ENCODE results near the gene ABCB8. TPM values are rescaled to one million over a fixed set of nuclear protein-coding genes. Genes with fewer than 3 reads are reported as not detected.

Gene ABCB8
- total and polyA plus RNA-seq, 9 of the 15 experiments (the other 6 are each of a cell fraction or from before 2014, with no cell fraction given), result 7.6 to 106 (median 36.3) TPM

- TF ChIP-seq, protein P1, sequence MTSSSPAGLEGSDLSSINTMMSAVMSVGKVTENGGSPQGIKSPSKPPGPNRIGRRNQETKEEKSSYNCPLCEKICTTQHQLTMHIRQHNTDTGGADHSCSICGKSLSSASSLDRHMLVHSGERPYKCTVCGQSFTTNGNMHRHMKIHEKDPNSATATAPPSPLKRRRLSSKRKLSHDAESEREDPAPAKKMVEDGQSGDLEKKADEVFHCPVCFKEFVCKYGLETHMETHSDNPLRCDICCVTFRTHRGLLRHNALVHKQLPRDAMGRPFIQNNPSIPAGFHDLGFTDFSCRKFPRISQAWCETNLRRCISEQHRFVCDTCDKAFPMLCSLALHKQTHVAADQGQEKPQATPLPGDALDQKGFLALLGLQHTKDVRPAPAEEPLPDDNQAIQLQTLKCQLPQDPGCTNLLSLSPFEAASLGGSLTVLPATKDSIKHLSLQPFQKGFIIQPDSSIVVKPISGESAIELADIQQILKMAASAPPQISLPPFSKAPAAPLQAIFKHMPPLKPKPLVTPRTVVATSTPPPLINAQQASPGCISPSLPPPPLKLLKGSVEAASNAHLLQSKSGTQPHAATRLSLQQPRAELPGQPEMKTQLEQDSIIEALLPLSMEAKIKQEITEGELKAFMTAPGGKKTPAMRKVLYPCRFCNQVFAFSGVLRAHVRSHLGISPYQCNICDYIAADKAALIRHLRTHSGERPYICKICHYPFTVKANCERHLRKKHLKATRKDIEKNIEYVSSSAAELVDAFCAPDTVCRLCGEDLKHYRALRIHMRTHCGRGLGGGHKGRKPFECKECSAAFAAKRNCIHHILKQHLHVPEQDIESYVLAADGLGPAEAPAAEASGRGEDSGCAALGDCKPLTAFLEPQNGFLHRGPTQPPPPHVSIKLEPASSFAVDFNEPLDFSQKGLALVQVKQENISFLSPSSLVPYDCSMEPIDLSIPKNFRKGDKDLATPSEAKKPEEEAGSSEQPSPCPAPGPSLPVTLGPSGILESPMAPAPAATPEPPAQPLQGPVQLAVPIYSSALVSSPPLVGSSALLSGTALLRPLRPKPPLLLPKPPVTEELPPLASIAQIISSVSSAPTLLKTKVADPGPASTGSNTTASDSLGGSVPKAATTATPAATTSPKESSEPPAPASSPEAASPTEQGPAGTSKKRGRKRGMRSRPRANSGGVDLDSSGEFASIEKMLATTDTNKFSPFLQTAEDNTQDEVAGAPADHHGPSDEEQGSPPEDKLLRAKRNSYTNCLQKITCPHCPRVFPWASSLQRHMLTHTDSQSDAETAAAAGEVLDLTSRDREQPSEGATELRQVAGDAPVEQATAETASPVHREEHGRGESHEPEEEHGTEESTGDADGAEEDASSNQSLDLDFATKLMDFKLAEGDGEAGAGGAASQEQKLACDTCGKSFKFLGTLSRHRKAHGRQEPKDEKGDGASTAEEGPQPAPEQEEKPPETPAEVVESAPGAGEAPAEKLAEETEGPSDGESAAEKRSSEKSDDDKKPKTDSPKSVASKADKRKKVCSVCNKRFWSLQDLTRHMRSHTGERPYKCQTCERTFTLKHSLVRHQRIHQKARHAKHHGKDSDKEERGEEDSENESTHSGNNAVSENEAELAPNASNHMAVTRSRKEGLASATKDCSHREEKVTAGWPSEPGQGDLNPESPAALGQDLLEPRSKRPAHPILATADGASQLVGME (CRISPR knock-in tag; IDR thresholded peaks at IDR 0.05), result no peak
- TF ChIP-seq RERE (CRISPR knock-in tag; IDR thresholded peaks at IDR 0.05; ENCODE audit: borderline replicate concordance), result no peak
- TF ChIP-seq TAL1 (IDR thresholded peaks at IDR 0.05), result peak; percentile 89
- TF ChIP-seq POLR2H (tag; IDR thresholded peaks at IDR 0.05; ENCODE audit: low read depth), result no peak
- TF ChIP-seq ZBTB12 (CRISPR knock-in tag; IDR thresholded peaks at IDR 0.05), result 0 out of 2 replicates have a peak, but pooled peaks have one; percentile 4
- no peak for TF ChIP-seq KAT8 (IDR thresholded peaks at IDR 0.05; ENCODE audit: low read depth)
- no peak for TF ChIP-seq TCF15 (CRISPR knock-in tag; IDR thresholded peaks at IDR 0.05)
- TF ChIP-seq, protein P2, sequence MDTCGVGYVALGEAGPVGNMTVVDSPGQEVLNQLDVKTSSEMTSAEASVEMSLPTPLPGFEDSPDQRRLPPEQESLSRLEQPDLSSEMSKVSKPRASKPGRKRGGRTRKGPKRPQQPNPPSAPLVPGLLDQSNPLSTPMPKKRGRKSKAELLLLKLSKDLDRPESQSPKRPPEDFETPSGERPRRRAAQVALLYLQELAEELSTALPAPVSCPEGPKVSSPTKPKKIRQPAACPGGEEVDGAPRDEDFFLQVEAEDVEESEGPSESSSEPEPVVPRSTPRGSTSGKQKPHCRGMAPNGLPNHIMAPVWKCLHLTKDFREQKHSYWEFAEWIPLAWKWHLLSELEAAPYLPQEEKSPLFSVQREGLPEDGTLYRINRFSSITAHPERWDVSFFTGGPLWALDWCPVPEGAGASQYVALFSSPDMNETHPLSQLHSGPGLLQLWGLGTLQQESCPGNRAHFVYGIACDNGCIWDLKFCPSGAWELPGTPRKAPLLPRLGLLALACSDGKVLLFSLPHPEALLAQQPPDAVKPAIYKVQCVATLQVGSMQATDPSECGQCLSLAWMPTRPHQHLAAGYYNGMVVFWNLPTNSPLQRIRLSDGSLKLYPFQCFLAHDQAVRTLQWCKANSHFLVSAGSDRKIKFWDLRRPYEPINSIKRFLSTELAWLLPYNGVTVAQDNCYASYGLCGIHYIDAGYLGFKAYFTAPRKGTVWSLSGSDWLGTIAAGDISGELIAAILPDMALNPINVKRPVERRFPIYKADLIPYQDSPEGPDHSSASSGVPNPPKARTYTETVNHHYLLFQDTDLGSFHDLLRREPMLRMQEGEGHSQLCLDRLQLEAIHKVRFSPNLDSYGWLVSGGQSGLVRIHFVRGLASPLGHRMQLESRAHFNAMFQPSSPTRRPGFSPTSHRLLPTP (IDR thresholded peaks at IDR 0.05; ENCODE audit: borderline replicate concordance, extremely low read depth, insufficient read length), result no peak
- peak; percentile 100 for TF ChIP-seq DPF2 (IDR thresholded peaks at IDR 0.05)
- TF ChIP-seq YBX1 (IDR thresholded peaks at IDR 0.05), result no peak
Observed at GRCh38 chr7:151038951-151039849, 10.9 kb downstream of the ABCB8 start (continued).

All from K562 (cell line).